GM23338 (cell line): ENCODE measurements around the gene SYT9.

ENCODE experiments used
- CREB1 ChIP-seq: fragments of 250-450 bp; sonication (Bioruptor Pico); IDR thresholded peaks from 2 replicates; pipeline ENCODE4 v1.5.0; 2020; ENCODE audit warnings: low read depth, mild to moderate bottlenecking, moderate library complexity
- EZH2 ChIP-seq: fragments of 200-600 bp; sonication (generic); IDR thresholded peaks from one replicate; pipeline ENCODE4 v1.8.0; 2017; ENCODE audit warnings: antibody characterized with exemption, mild to moderate bottlenecking, low read depth; ENCODE audit not compliant: unreplicated experiment
- EZH2phosphoT487 ChIP-seq: fragments of 200-600 bp; sonication (generic); IDR thresholded peaks from one replicate; pipeline ENCODE4 v1.8.1; 2018; ENCODE audit warnings: antibody characterized with exemption; ENCODE audit not compliant: unreplicated experiment
- JUNB ChIP-seq: IDR thresholded peaks from one replicate; pipeline ENCODE4 v1.6.1; 2016; ENCODE audit warnings: antibody characterized with exemption; ENCODE audit not compliant: unreplicated experiment
- NANOG ChIP-seq: IDR thresholded peaks from 2 replicates; pipeline ENCODE4 v1.6.1; 2016; ENCODE audit warnings: antibody characterized with exemption, borderline replicate concordance
- POLR2AphosphoS5 ChIP-seq: IDR thresholded peaks from 2 replicates; pipeline ENCODE4 v1.6.1; 2016; ENCODE audit warnings: antibody characterized with exemption, low read depth
- STAT1 ChIP-seq: IDR thresholded peaks from one replicate; pipeline ENCODE4 v1.6.1; 2016; ENCODE audit warnings: antibody characterized with exemption; ENCODE audit not compliant: unreplicated experiment
- ZNF114 ChIP-seq: fragments of 250-450 bp; sonication (Bioruptor Pico); IDR thresholded peaks from 2 replicates; pipeline ENCODE4 v1.5.0; 2020; ENCODE audit warnings: mild to moderate bottlenecking, moderate library complexity
- ZNF331 ChIP-seq: fragments of 250-450 bp; sonication (Bioruptor Pico); IDR thresholded peaks from 2 replicates; pipeline ENCODE4 v1.5.0; 2020; ENCODE audit warnings: low read depth, mild to moderate bottlenecking, moderate library complexity
- TF ChIP-seq, protein P1 (sequence below), 2 experiments: fragments of 200-600 bp in 1 of 2; sonication (generic) in 1 of 2; conservative IDR thresholded peaks; 2 replicates each; pipeline versions ENCODE4 v1.5.1 to v1.6.1; 2016 to 2017; ENCODE audit warnings: antibody characterized with exemption in 2 of 2, low read depth in 2 of 2, mild to moderate bottlenecking in 2 of 2, moderate library complexity in 1 of 2
- TF ChIP-seq, protein P2 (sequence below): IDR thresholded peaks from one replicate; pipeline ENCODE4 v1.6.1; 2018; ENCODE audit warnings: antibody characterized with exemption; ENCODE audit not compliant: unreplicated experiment
- TF ChIP-seq, protein P3 (sequence below): IDR thresholded peaks from 2 replicates; pipeline ENCODE4 v1.6.1; 2016; ENCODE audit warnings: antibody characterized with exemption

DNA sequence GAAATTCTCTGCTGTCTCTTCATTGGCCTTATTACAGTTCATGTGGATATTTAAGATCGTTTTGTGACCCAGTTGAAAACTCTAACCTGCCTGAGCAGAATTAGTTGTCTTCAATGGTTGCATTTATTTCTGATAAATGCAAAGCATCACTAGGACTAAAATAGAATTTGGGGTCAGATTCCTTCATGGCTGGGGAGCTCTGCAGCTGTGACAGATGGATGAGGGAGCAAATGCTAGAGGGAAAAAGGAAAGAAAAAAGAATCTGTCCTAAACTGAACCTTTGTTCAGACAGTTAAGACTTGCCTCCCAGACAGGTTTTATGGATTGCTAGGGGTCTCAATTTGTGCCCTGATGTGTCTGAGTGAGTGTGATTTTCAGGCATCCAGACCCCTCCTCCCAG, 113.0 kb downstream of the SYT9 start:
- TF ChIP-seq, protein P1, sequence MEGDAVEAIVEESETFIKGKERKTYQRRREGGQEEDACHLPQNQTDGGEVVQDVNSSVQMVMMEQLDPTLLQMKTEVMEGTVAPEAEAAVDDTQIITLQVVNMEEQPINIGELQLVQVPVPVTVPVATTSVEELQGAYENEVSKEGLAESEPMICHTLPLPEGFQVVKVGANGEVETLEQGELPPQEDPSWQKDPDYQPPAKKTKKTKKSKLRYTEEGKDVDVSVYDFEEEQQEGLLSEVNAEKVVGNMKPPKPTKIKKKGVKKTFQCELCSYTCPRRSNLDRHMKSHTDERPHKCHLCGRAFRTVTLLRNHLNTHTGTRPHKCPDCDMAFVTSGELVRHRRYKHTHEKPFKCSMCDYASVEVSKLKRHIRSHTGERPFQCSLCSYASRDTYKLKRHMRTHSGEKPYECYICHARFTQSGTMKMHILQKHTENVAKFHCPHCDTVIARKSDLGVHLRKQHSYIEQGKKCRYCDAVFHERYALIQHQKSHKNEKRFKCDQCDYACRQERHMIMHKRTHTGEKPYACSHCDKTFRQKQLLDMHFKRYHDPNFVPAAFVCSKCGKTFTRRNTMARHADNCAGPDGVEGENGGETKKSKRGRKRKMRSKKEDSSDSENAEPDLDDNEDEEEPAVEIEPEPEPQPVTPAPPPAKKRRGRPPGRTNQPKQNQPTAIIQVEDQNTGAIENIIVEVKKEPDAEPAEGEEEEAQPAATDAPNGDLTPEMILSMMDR (conservative IDR thresholded peaks at IDR 0.05; ENCODE audit: low read depth in 2 of 2), result no peak
- TF ChIP-seq ZNF331 (CRISPR knock-in tag) (no peak), POLR2AphosphoS5 (no peak), JUNB (no peak), EZH2 (no peak), EZH2phosphoT487 (no peak), CREB1 (CRISPR knock-in tag) (no peak), ZNF114 (CRISPR knock-in tag) (no peak), STAT1 (no peak), NANOG (no peak)
- TF ChIP-seq, protein P2, sequence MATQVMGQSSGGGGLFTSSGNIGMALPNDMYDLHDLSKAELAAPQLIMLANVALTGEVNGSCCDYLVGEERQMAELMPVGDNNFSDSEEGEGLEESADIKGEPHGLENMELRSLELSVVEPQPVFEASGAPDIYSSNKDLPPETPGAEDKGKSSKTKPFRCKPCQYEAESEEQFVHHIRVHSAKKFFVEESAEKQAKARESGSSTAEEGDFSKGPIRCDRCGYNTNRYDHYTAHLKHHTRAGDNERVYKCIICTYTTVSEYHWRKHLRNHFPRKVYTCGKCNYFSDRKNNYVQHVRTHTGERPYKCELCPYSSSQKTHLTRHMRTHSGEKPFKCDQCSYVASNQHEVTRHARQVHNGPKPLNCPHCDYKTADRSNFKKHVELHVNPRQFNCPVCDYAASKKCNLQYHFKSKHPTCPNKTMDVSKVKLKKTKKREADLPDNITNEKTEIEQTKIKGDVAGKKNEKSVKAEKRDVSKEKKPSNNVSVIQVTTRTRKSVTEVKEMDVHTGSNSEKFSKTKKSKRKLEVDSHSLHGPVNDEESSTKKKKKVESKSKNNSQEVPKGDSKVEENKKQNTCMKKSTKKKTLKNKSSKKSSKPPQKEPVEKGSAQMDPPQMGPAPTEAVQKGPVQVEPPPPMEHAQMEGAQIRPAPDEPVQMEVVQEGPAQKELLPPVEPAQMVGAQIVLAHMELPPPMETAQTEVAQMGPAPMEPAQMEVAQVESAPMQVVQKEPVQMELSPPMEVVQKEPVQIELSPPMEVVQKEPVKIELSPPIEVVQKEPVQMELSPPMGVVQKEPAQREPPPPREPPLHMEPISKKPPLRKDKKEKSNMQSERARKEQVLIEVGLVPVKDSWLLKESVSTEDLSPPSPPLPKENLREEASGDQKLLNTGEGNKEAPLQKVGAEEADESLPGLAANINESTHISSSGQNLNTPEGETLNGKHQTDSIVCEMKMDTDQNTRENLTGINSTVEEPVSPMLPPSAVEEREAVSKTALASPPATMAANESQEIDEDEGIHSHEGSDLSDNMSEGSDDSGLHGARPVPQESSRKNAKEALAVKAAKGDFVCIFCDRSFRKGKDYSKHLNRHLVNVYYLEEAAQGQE, result no peak
- TF ChIP-seq, protein P3, sequence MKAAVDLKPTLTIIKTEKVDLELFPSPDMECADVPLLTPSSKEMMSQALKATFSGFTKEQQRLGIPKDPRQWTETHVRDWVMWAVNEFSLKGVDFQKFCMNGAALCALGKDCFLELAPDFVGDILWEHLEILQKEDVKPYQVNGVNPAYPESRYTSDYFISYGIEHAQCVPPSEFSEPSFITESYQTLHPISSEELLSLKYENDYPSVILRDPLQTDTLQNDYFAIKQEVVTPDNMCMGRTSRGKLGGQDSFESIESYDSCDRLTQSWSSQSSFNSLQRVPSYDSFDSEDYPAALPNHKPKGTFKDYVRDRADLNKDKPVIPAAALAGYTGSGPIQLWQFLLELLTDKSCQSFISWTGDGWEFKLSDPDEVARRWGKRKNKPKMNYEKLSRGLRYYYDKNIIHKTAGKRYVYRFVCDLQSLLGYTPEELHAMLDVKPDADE, result no peak
